GM18519 (cell line): ENCODE results near the gene TEAD3.
"Not testable (repeated sequence)": the region's sequence is repeated elsewhere in the genome, so short reads cannot be mapped to it uniquely, and the experiment has no call there.

Source experiments
- ATAC-seq: cut with Tn5 transposase; IDR thresholded peaks from one replicate; pipeline ENCODE4 v1.9.1; 2021; ENCODE audit warnings: mild to moderate bottlenecking, moderate library complexity; ENCODE audit not compliant: unreplicated experiment, low FRiP score

TEAD3 gene

GRCh38 chr6:35496841-35497570 is at the start of gene TEAD3:
TSS of gene TEAD3 (minus strand) at chr6:35497079.
- no peak for ATAC-seq

- ATAC-seq: no peak
Measured at GRCh38 chr6:35544769-35545361, 48.0 kb upstream of the TEAD3 start.

GRCh38 chr6:35543459-35544193 is 46.7 kb upstream of the TEAD3 start:
- ATAC-seq: no peak

DNA sequence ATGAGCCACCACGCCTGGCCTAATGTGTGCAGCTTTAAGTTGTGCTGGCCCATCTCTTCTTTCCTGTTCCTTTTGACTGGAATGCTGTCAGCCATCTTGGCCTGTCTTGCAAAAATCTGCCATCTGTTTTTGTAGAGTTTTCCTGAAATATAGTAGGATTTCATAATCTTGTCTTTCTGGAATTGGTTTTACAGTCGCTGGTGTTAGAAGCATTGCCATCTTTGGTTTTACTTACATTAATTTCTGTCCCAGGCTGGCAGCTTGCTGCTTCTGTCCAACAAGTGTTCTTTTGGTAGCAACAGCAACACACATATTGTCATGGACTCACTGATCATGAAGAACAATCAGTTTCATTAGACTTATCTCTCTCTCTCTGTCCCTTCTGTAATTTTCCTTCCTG is 45.0 kb upstream of the TEAD3 start:
- no peak for ATAC-seq

DNA sequence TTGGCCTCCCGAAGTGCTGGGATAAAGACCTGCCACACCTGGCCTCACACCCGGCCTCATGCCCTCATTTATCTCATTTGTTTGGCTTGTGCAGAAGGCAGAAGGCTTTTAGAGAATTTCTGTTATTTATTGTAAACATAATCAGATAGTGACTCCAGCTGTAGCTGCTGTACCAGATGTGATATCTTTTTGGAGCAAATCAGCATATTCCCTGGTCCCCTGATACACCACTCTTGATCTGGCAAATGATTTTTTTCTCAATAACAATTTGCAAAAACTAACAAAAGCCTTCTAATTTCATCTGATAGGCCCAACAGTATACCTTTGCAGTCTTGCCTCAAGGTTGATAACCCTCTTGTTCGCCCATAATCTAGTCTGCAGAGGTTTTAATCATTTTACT is 42.3 kb upstream of the TEAD3 start:
- no peak for ATAC-seq

- ATAC-seq: not testable (repeated sequence)
Measured at GRCh38 chr6:35535847-35536246, 39.0 kb upstream of the TEAD3 start.

GRCh38 chr6:35534407-35535170 is 37.7 kb upstream of the TEAD3 start:
- ATAC-seq: no peak

DNA sequence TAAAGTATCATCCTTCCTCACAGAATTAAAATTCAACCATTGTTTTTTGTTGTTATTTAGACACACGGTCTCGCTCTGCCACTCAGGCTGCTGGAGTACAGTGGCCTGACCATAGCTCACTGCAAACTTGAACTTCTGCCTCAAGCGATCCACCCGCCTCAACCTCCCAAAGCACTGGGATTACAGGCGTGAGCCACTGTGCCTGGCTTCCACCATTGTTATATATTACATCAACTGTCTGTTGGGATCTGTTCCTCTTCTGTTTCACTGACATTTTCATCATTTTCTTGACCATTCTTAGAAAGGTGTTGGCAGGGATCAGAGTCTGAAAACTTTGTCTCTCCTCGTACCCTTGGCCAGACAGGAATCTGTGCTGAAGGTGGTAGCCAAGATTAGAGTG is 37.1 kb upstream of the TEAD3 start:
- no peak for ATAC-seq

- ATAC-seq: no peak
Measured at GRCh38 chr6:35532126-35532525, 35.2 kb upstream of the TEAD3 start.

GRCh38 chr6:35524380-35525020 is 27.6 kb upstream of the TEAD3 start:
- no peak for ATAC-seq

DNA sequence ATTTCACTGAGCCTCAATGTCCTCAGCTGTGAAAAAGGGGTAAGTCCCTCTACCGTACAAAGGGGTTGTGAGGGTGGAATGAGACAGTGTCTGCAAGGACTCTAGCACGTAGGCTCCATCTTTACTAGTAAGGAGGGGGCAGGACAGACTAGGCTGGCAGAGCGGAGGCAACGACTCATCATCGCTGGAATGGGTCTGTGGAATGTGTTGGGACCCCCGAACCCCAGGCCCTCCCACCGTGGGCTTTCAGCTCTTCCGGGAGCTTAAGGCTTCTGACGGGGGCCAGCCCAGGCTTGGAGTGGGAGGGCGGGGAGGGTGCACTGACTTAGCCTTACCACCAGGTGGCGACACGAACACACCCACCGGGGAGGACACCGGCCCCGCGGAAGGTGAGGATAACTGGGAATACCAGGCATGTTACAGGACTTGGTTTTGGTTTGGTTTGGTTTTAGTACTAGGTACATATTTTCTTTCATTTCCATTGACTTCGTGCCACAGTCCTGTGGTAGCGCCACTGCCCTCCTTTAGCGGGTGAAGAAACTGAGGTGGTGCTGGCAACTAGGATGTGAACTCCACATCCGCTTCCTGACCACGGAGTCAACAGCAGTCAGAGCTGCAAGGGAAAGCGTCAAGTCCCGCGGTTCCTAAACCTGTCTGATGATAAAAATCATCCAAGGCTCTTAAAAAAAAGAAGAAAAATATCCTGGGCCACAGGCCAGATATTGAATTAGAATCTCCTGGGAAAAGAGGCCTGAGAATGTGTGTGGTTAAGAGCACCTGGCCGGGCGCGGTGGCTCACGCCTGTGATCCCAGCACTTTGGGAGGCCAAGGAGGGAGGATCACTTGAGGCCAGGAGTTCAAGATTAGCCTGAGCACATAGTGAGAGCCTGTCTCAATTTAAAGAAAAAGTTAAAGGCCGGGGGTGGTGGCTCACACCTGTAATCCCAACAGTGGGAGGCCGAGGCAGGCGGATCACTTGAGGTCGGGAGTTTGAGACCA is 26.1 kb upstream of the TEAD3 start:
- ATAC-seq: no peak

- ATAC-seq: no peak
Measured at GRCh38 chr6:35522151-35522550, 25.3 kb upstream of the TEAD3 start.

DNA sequence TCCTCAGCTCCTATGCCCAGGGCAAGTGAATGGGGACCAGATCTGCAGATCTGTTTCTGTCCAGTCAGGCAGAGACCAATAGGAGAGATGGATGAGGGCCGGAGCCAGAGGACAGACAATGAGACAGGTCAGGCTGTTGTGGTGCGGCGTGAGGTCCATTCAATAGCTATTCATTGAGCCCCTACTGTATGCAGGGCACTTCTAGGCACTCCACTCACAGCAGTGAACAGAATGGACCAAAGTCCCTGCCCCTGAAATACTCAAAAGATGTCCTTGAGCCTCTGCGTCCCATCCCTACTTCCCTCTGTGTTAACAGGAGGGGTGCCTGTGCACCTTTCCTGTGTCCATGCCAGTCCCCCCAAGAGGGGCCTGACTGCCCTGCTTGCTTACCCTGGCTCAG is 24.4 kb upstream of the TEAD3 start:
- ATAC-seq: no peak

DNA sequence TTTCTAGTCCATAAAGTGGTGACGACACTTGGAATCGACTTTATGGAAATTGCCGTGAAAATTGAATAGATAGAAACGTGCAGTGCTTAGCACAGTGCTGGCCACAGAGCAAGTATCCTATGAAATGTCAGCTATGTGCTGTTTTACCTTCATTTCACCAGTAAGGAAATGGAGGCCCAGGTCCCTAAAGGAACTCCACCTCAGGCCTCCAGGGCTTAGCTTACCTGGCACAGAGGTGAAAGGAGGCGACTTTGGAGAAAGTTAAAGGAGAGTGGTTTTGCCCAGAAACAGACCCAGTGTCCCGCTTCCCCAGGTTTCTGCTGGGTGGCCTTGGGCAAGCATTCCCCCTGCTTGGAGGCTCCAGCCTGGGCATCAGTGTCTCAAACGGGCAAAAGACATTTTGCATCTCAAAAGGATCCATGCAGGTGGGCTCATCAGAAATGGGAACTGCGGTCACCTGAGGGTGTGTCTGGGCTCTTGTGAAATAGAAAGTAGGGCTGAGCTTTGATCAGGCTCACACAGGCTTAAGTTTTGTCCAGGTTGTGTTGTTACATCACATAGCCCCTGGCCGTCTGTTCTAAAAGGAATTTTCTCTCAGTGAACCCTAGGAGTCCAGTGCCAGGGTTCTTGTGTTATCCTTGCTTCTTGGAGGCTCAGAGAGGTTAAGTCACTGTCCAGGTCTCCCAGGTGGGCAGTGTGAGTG is 22.6 kb upstream of the TEAD3 start:
- ATAC-seq: no peak

GRCh38 chr6:35518566-35519312 is 21.9 kb upstream of the TEAD3 start:
- ATAC-seq: no peak

GRCh38 chr6:35517978-35518377 is 21.1 kb upstream of the TEAD3 start:
- not testable (repeated sequence) for ATAC-seq

GRCh38 chr6:35516712-35517111 is 19.8 kb upstream of the TEAD3 start:
- no peak for ATAC-seq

GRCh38 chr6:35515939-35516338 is 19.1 kb upstream of the TEAD3 start:
- not testable (repeated sequence) for ATAC-seq
